Astrocyte (in vitro differentiated cells and primary cell): ENCODE results near the gene DIPK2B.

Experiments
- EZH2 ChIP-seq: IDR thresholded peaks from 2 replicates; pipeline ENCODE4 v1.6.1; 2012; ENCODE audit warnings: mild to moderate bottlenecking, low read length, inconsistent platforms; ENCODE audit not compliant: insufficient read depth
- TF ChIP-seq, protein P1 (sequence below): IDR thresholded peaks from 2 replicates; pipeline ENCODE4 v1.5.1; 2011; ENCODE audit warnings: low read depth, mild to moderate bottlenecking, inconsistent platforms, low read length, moderate library complexity; ENCODE audit not compliant: insufficient read depth

DNA sequence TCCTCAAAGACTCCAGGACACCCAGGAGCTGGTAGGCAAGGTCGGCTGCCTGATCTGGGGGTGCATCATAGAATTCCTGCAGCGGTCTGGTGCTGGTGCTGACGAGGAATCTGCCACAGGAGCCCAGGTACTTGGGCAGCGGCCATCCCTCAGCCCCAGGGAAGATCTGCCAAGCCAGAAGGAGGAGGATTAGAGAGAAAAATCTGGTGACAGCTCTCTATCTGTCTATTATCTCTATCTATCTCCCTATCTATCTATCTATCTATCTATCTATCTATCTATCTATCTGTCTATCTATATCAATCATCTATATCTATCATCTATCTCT is 46.7 kb downstream of the DIPK2B start:
- TF ChIP-seq, protein P1, sequence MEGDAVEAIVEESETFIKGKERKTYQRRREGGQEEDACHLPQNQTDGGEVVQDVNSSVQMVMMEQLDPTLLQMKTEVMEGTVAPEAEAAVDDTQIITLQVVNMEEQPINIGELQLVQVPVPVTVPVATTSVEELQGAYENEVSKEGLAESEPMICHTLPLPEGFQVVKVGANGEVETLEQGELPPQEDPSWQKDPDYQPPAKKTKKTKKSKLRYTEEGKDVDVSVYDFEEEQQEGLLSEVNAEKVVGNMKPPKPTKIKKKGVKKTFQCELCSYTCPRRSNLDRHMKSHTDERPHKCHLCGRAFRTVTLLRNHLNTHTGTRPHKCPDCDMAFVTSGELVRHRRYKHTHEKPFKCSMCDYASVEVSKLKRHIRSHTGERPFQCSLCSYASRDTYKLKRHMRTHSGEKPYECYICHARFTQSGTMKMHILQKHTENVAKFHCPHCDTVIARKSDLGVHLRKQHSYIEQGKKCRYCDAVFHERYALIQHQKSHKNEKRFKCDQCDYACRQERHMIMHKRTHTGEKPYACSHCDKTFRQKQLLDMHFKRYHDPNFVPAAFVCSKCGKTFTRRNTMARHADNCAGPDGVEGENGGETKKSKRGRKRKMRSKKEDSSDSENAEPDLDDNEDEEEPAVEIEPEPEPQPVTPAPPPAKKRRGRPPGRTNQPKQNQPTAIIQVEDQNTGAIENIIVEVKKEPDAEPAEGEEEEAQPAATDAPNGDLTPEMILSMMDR: no peak
- TF ChIP-seq EZH2: no peak
